ENCODE measurements around the gene CDKN2AIP. TPM values are rescaled to one million over a fixed set of nuclear protein-coding genes. Genes with fewer than 3 reads are reported as not detected.

The CDKN2AIP gene
- total and polyA plus RNA-seq, 8 donors: 11.0 to 44.3 (median 22.3) TPM

- no peak overlapping the region for H3K27ac ChIP-seq
- DNase-seq: no peak
- no peaks in the 10 kb centered on the region for H3K9me3 ChIP-seq
- no peak overlapping the region for H3K4me3 ChIP-seq
- H3K36me3 ChIP-seq: no peaks in the 10 kb centered on the region
- TF ChIP-seq CTCF (IDR thresholded peaks at IDR 0.05) (no peak), POLR2A (IDR thresholded peaks at IDR 0.05) (no peak), POLR2AphosphoS5 (IDR thresholded peaks at IDR 0.05) (no peak), EP300 (IDR thresholded peaks at IDR 0.05) (no peak)
- intact Hi-C loops (cut with DNase I; ENCODE audit: low total_unique reads): loop anchor here (10.0 kb wide), 2 partner anchors 135 to 325 kb away; no protein-coding TSS in a partner anchor
- H3K4me1 ChIP-seq: peaks cover 5 to 25% (median 7%) of the 10 kb centered on the region in 4 donors
- 85 to 91% (median 88%) methylated on average over 5 of the region's 5 CpGs for WGBS, 5 donors
- no peaks in the 10 kb centered on the region for H3K27me3 ChIP-seq
These were observed 44.4 kb upstream of the CDKN2AIP start for GRCh38 chr4:183400035-183400434.

DNA sequence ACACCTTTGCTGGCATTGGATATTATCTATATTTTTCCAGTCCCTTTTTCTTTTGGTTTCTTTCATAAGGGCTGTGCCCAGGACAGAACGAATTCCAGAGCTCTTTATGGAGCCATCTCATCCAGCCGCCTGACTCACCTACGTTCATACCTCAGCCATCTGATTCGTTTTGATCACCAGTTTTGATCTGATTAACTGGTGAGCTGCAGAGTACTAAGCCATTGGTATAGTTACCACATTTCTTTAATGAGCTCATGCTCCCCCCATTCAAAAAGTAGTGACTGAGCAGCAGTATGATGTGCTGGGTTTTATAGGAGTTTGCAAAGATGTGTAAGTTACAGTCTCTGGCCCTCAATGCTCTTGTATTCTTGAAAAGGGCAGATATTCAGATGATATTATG is 43.0 kb upstream of the CDKN2AIP start:
- peaks cover 5 to 22% (median 7%) of the 10 kb centered on the region in 4 donors for H3K4me1 ChIP-seq
- DNase-seq: no peak
- H3K27ac ChIP-seq: no peak overlapping the region
- intact Hi-C loops (cut with DNase I; ENCODE audit: low total_unique reads): loop anchor here (10.0 kb wide), 2 partner anchors 137 to 327 kb away; no protein-coding TSS in a partner anchor
- H3K9me3 ChIP-seq: no peaks in the 10 kb centered on the region
- WGBS, 5 donors: 78 to 92% (median 82%) methylated on average over 4 of the region's 4 CpGs
- no peak for TF ChIP-seq POLR2A (IDR thresholded peaks at IDR 0.05)
- no peak for TF ChIP-seq POLR2AphosphoS5 (IDR thresholded peaks at IDR 0.05)
- TF ChIP-seq EP300 (IDR thresholded peaks at IDR 0.05): no peak
- TF ChIP-seq CTCF (IDR thresholded peaks at IDR 0.05): no peak
- H3K27me3 ChIP-seq: no peaks in the 10 kb centered on the region
- H3K4me3 ChIP-seq: no peak overlapping the region
- H3K36me3 ChIP-seq: no peaks in the 10 kb centered on the region

DNA sequence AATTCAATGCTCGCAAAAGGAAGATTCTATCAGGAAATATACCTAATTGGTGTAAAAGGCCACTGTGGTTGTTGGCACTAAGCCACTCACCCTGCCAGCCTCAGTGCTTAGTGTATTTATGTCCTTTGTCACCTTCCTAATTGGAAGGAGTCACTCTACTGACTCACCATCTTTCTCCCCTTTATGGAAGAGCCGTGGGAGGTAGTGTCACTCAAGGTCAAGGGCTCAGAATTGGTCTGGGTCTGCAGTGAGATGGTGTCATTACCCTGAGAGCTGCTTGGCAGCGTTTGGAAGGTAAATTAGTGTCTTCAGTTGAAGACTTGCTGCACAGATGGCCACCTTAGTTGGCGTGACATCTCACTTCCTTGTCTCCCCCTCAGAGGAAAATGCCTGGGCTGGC is 41.7 kb upstream of the CDKN2AIP start:
- no peaks in the 10 kb centered on the region for H3K9me3 ChIP-seq
- H3K27ac ChIP-seq: no peak overlapping the region
- no peak for DNase-seq
- H3K4me1 ChIP-seq: peaks cover 5 to 28% (median 11%) of the 10 kb centered on the region in 4 donors
- no peak for TF ChIP-seq EP300 (IDR thresholded peaks at IDR 0.05)
- H3K27me3 ChIP-seq: no peaks in the 10 kb centered on the region
- no peak overlapping the region for H3K4me3 ChIP-seq
- 63 to 77% (median 65%) methylated on average over 4 of the region's 4 CpGs for WGBS, 5 donors
- intact Hi-C loops (cut with DNase I; ENCODE audit: low total_unique reads): loop anchor here (10.0 kb wide), 2 partner anchors 138 to 328 kb away; no protein-coding TSS in a partner anchor
- no peaks in the 10 kb centered on the region for H3K36me3 ChIP-seq

DNA sequence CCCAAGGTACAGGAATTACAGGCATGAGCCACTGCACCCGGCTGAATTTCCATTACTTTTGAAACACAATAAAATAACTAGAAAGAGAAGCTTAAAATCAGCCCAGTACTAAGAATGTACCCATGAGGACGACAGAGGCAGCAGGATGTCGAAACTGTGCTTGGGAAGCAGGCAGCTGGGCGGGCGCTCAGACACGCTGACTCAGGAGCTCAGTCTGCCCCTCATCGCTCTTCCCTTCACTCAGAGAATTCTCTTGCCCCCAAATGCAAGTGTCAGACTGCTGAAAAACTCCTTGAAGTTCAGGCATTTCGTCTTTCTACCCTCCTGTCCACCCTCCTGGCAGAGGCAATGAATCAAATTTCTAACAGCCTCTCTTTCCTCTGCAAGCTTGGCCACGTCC is 41.0 kb upstream of the CDKN2AIP start:
- H3K9me3 ChIP-seq: no peaks in the 10 kb centered on the region
- no peak overlapping the region for H3K4me3 ChIP-seq
- intact Hi-C loops (cut with DNase I; ENCODE audit: low total_unique reads): loop anchor here (10.0 kb wide), 2 partner anchors 139 to 329 kb away; no protein-coding TSS in a partner anchor
- H3K27ac ChIP-seq: no peak overlapping the region
- 87 to 92% (median 91%) methylated on average over 9 of the region's 9 CpGs for WGBS, 5 donors
- no peaks in the 10 kb centered on the region for H3K36me3 ChIP-seq
- TF ChIP-seq POLR2A (IDR thresholded peaks at IDR 0.05) (no peak), EP300 (IDR thresholded peaks at IDR 0.05) (no peak), POLR2AphosphoS5 (IDR thresholded peaks at IDR 0.05) (no peak), CTCF (IDR thresholded peaks at IDR 0.05) (no peak)
- no peaks in the 10 kb centered on the region for H3K27me3 ChIP-seq
- H3K4me1 ChIP-seq: peaks cover under 1 to 28% (median 6%) of the 10 kb centered on the region in 4 donors
- DNase-seq: no peak

- no peak overlapping the region for H3K4me3 ChIP-seq
- no peaks in the 10 kb centered on the region for H3K27me3 ChIP-seq
- TF ChIP-seq POLR2A (IDR thresholded peaks at IDR 0.05) (no peak), EP300 (IDR thresholded peaks at IDR 0.05) (no peak), CTCF (IDR thresholded peaks at IDR 0.05) (no peak), POLR2AphosphoS5 (IDR thresholded peaks at IDR 0.05) (no peak)
- no peaks in the 10 kb centered on the region for H3K9me3 ChIP-seq
- intact Hi-C loops (cut with DNase I; ENCODE audit: low total_unique reads): loop anchor here (10.0 kb wide), 2 partner anchors 139 to 329 kb away; no protein-coding TSS in a partner anchor
- peaks cover 2 to 28% (median 10%) of the 10 kb centered on the region in 4 donors for H3K4me1 ChIP-seq
- 76 to 94% (median 90%) methylated on average over 2 to 4 of the region's 4 CpGs for WGBS, 5 donors
- no peak overlapping the region for H3K27ac ChIP-seq
- no peaks in the 10 kb centered on the region for H3K36me3 ChIP-seq
- DNase-seq: no peak
These were observed 40.5 kb upstream of the CDKN2AIP start for GRCh38 chr4:183403961-183404360.

Data from stomach (tissue), 9 donors.